NCI-H1694 treated with DMSO at 0.1 percent for 48 hours (cell line): ENCODE measurements around the gene FAM120C.

ENCODE experiments used
- DNase-seq: peaks from one replicate; lab custom pipeline; 2025; lab: John Stamatoyannopoulos, UW

Gene FAM120C

DNA sequence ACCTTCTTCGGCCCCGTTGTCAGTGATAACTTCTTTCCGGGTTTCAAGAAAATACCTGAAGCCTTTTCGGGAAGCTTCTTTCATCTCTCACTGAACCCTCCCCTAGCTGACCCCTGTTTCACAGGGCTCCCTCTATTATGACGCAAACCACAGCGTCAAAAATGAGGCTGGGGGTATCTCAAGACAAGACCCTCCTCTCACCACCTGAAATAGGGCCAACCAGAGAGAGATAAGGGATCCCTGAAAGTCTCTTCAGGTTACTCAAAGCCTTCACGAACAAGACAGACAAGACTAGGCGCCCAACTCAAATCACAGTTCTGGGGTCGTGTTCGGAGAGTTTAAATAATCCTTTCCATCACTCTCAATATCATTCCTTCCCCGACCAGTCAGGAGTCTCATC, 140.0 kb downstream of the FAM120C start:
- DNase-seq = no peak

DNA sequence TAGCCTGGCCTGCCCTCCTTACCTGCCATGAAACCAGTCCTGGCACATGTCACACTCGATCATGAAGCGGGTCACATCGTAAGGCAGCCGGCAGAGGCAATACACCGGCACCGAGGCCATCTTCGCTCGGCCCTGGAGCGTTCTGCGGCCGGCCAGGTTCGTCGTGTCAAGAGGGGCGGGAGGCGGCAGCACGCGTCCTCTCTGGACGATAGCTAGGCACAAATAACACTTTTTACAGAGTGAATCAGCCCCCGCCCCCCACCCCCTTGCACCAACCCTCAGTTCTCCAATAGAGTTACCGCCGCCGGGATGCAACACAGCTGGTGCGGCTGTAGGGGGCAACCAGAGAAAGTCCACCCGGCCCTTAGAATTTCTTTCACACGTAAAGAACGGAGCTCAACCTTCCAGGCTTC, 140.4 kb downstream of the FAM120C start:
- peak; percentile 0 for DNase-seq

DNA sequence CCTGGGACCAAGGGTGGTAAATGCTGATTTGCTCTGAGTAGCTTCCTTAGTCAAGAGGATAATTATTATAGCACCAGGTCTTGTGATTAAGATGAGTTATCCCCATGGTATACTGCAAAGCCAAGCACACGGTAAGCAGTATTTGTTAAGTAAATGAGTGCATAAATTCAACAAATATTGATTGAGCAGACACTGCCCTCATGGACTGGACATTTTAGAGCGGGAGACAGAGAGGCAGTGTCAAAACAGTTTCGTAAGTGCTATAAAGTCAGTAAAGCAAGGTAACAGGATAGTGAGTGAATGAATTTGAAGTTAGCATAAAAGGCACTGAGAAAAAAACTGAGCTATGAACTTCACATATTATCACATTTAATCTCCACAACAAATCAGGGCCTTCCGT, 152.7 kb downstream of the FAM120C start:
- no peak for DNase-seq

DNA sequence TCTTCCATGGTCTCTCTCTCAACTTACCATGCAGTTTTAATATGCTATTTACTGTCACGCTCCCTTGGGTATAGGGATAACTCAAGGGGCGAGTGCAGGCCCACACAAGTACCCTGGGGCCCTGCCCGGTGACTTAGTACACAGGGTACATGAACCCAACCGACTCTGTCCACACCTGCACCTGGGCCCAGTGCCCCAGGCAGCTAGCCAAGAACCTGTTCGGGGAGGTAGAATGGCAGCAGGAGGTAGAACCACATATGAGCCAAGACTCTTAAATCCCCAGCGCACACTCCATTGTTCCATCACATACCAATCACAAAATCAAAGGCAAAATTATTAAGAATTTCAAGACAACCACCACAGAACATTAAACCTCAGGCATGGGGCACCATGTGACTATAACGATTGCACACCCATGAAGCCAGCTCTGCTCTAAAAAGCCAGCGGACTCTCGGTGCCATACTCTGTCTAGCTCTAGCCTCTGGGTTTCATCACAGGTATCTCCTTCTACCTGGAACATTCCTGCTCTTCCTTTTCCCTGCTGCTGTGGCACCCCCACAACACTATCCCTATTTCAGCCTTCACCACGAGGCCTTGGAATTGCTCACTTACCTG, 153.4 kb downstream of the FAM120C start:
- no peak for DNase-seq

DNA sequence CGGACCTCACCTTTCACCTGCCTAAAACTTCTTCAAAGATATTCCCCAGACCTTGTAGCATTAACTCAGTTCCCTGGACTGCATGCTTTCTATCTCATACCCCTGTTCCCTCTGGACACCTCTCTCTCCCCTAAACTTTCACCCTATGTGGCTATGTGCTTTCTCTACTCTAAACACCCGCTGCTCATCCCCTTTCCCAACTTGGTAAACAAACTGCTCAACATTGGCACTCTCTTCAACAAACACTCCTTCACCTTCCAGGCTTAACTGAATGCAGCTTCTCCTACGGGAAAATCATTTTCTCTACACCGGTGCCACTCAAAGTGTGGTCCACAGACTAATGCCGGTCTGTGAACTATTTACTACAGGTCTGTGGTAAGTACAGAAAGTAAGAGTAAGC, 158.7 kb downstream of the FAM120C start:
- no peak for DNase-seq
